Liver (tissue), 9 donors: ENCODE measurements around the gene WARS2. TPM values are rescaled to one million over a fixed set of nuclear protein-coding genes. Genes with fewer than 3 reads are reported as not detected.

ENCODE experiments used
- DNase-seq: peaks from one replicate; pipeline ENCODE4 v3.0.0-alpha.2; 2017; ENCODE audit warnings: low spot score
- H3K27ac ChIP-seq, 2 donors: one replicate each; pipeline ENCODE4 v1.7.0; 2013; ENCODE audit warnings: inconsistent platforms in 2 of 2, low read length in 2 of 2, control low read depth in 1 of 2, low read depth in 1 of 2, mild to moderate bottlenecking in 1 of 2
- H3K27me3 ChIP-seq, 4 donors: one replicate each; pipeline versions ENCODE4 v1.6.1 to v1.7.0; 2013; ENCODE audit warnings: low read length in 3 of 4, inconsistent platforms in 1 of 4, mild to moderate bottlenecking in 1 of 4, moderate library complexity in 1 of 4; ENCODE audit not compliant: control insufficient read depth in 4 of 4, insufficient read depth in 4 of 4
- H3K36me3 ChIP-seq, 4 donors: one replicate each; pipeline versions ENCODE4 v1.6.1 to v1.7.0; 2013; ENCODE audit warnings: low read length in 3 of 4, mild to moderate bottlenecking in 3 of 4, low read depth in 1 of 4, moderate library complexity in 1 of 4; ENCODE audit not compliant: control insufficient read depth in 4 of 4, insufficient read depth in 3 of 4
- H3K4me1 ChIP-seq, 4 donors: one replicate each; pipeline versions ENCODE4 v1.6.1 to v1.7.0; 2013; ENCODE audit warnings: low read length in 3 of 4, mild to moderate bottlenecking in 3 of 4, moderate library complexity in 1 of 4; ENCODE audit not compliant: control insufficient read depth in 4 of 4, insufficient read depth in 4 of 4
- H3K4me3 ChIP-seq, 3 donors: one replicate each; pipeline versions ENCODE4 v1.6.1 to v1.7.0; 2013; ENCODE audit warnings: low read length in 3 of 3, control low read depth in 1 of 3, low read depth in 1 of 3, mild to moderate bottlenecking in 1 of 3
- H3K9ac ChIP-seq, 2 donors: one replicate each; pipeline ENCODE4 v1.7.0; 2013; ENCODE audit warnings: low read length in 2 of 2, mild to moderate bottlenecking in 2 of 2, moderate library complexity in 2 of 2, control low read depth in 1 of 2, low read depth in 1 of 2
- H3K9me3 ChIP-seq, 4 donors: one replicate each; pipeline versions ENCODE4 v1.6.1 to v1.7.0; 2013; ENCODE audit warnings: low read length in 3 of 4; ENCODE audit not compliant: control insufficient read depth in 4 of 4
- ATF3 ChIP-seq: IDR thresholded peaks from 2 replicates; pipeline ENCODE4 v1.6.1; 2016; ENCODE audit warnings: antibody characterized with exemption
- CTCF ChIP-seq: fragments of 150-350 bp; IDR thresholded peaks from 2 replicates; pipeline ENCODE4 v1.5.1; 2017; ENCODE audit warnings: improper control_type of control experiment, low read depth, low read length; ENCODE audit not compliant: missing input control
- EGR1 ChIP-seq, 2 donors: IDR thresholded peaks; 2 replicates each; pipeline ENCODE4 v1.6.1; 2016 to 2018; ENCODE audit warnings: antibody characterized with exemption in 2 of 2, low read depth in 2 of 2
- FOXA1 ChIP-seq: IDR thresholded peaks from 2 replicates; pipeline ENCODE4 v1.6.1; 2016; ENCODE audit warnings: antibody characterized with exemption
- FOXA2 ChIP-seq: IDR thresholded peaks from 2 replicates; pipeline ENCODE4 v1.6.1; 2016; ENCODE audit warnings: antibody characterized with exemption
- GABPA ChIP-seq, 2 donors: IDR thresholded peaks in 1 of 2; conservative IDR thresholded peaks in 1 of 2; 2 replicates each; pipeline ENCODE4 v1.6.1; 2016; ENCODE audit warnings: antibody characterized with exemption in 2 of 2, mild to moderate bottlenecking in 1 of 2, moderate library complexity in 1 of 2
- JUND ChIP-seq, 2 donors: IDR thresholded peaks; 2 replicates each; pipeline ENCODE4 v1.6.1; 2016; ENCODE audit warnings: antibody characterized with exemption in 2 of 2
- MAX ChIP-seq: IDR thresholded peaks from 2 replicates; pipeline ENCODE4 v1.6.1; 2016; ENCODE audit warnings: antibody characterized with exemption
- REST ChIP-seq: IDR thresholded peaks from 2 replicates; pipeline ENCODE4 v1.6.1; 2016; ENCODE audit warnings: antibody characterized with exemption, mild to moderate bottlenecking
- SP1 ChIP-seq: IDR thresholded peaks from 2 replicates; pipeline ENCODE4 v1.6.1; 2018; ENCODE audit warnings: antibody characterized with exemption, mild to moderate bottlenecking
- ZBTB33 ChIP-seq: IDR thresholded peaks from 2 replicates; pipeline ENCODE4 v1.6.1; 2016; ENCODE audit warnings: antibody characterized with exemption
- WGBS: extraction: QIAGEN DNeasy Blood & Tissue Kit; methylation state at CpG from one replicate; pipeline ENCODE4 v1.1.7; 2013; 5-methylcytosine and 5-hydroxymethylcytosine counted together
- polyA plus RNA-seq, 2 donors: library from polyadenylated mRNA; stranded (reverse) in 1 of 2; unstranded in 1 of 2; fragments of 200-250 nt in 1 of 2; fragments of >200 nt in 1 of 2; fragmentation: Nextera tagmentation in 1 of 2; extraction: Ambion mirVana in 1 of 2; gene quantifications; one replicate each; pipeline versions ENCODE4 v1.2.1 to v1.2.3, GENCODE V29; 2013 to 2015
- total RNA-seq, 2 donors: library from RNA; depleted of rRNA; stranded (reverse); fragments of >200 nt; gene quantifications; one replicate each; pipeline ENCODE4 v1.2.3, GENCODE V29; 2014
- donor health status: healthy.
- donor health status: healthy.
- donor health status: healthy.
- donor health status: healthy.
- donor health status: healthy.

The WARS2 gene
- total and polyA plus RNA-seq, 4 donors, result 3.5 to 14.5 (median 7.0) TPM

GRCh38 chr1:119146466-119146865 is 6.0 kb upstream of the WARS2 start:
- H3K27me3 ChIP-seq, result no peaks in the 10 kb centered on the region
- H3K4me3 ChIP-seq, result no peak overlapping the region
- no peak overlapping the region for H3K9ac ChIP-seq
- no peak for DNase-seq
- no peak overlapping the region for H3K27ac ChIP-seq
- H3K9me3 ChIP-seq, result no peaks in the 10 kb centered on the region
- H3K4me1 ChIP-seq, result no peaks in the 10 kb centered on the region
- WGBS, result 88% methylated on average over 4 of the region's 4 CpGs
- no peaks in the 10 kb centered on the region for H3K36me3 ChIP-seq
- no peak for TF ChIP-seq GABPA (IDR thresholded peaks at IDR 0.05 in 1 of 2, conservative IDR thresholded peaks at IDR 0.05 in 1 of 2)
- no peak for TF ChIP-seq CTCF
- no peak for TF ChIP-seq ATF3
- TF ChIP-seq FOXA1, result no peak

- no peaks in the 10 kb centered on the region for H3K27me3 ChIP-seq
- TF ChIP-seq FOXA2 (no peak), FOXA1 (no peak), REST (no peak), GABPA (IDR thresholded peaks at IDR 0.05 in 1 of 2, conservative IDR thresholded peaks at IDR 0.05 in 1 of 2) (no peak), ZBTB33 (no peak), JUND (IDR thresholded peaks at IDR 0.05) (no peak), CTCF (no peak), SP1 (no peak), EGR1 (IDR thresholded peaks at IDR 0.05; ENCODE audit: low read depth in 2 of 2) (no peak), MAX (no peak)
- peaks cover 0 to 11% (median 6%) of the 10 kb centered on the region in 4 donors for H3K4me1 ChIP-seq
- no peak overlapping the region for H3K4me3 ChIP-seq
- WGBS, result 97% methylated on average over 6 of the region's 6 CpGs
- H3K9me3 ChIP-seq, result no peaks in the 10 kb centered on the region
- no peak for DNase-seq
- no peak overlapping the region for H3K27ac ChIP-seq
- H3K9ac ChIP-seq, result no peak overlapping the region
- H3K36me3 ChIP-seq, result no peaks in the 10 kb centered on the region
These were observed 4.4 kb upstream of the WARS2 start for GRCh38 chr1:119144813-119145212.
